ENCODE results near the gene ARHGEF4. TPM values are rescaled to one million over a fixed set of nuclear protein-coding genes. Genes with fewer than 3 reads are reported as not detected.

Gene ARHGEF4
- total and polyA plus RNA-seq, 7 experiments from 2014 or later: 2.0 to 4.4 (median 3.0) TPM; not detected in 1

- no peak overlapping the region for H3K27ac Mint-ChIP-seq
- intact Hi-C loops (cut with micrococcal nuclease): no loop called here
- H3K36me3 Mint-ChIP-seq: no peaks in the 10 kb centered on the region
- no peaks in the 10 kb centered on the region for H3K4me1 ChIP-seq (ENCODE audit: control insufficient read depth in 2 of 2, insufficient read depth in 2 of 2, low read length in 2 of 2)
- no peak overlapping the region for H3K27ac ChIP-seq (ENCODE audit: low read depth, low read length)
- peaks cover 15 to 43% (median 35%) of the 10 kb centered on the region in 5 donors for H3K27me3 Mint-ChIP-seq
- POLR2A ChIA-PET: no interaction called here
- no peaks in the 10 kb centered on the region for H3K9me3 Mint-ChIP-seq
- no peaks in the 10 kb centered on the region for H3K9me3 ChIP-seq (ENCODE audit: control insufficient read depth in 2 of 3, low read length in 3 of 3)
- no peak overlapping the region for H3K4me3 Mint-ChIP-seq
- H3K36me3 ChIP-seq (ENCODE audit: control insufficient read depth in 2 of 3, insufficient read depth in 3 of 3, low read length in 3 of 3): no peaks in the 10 kb centered on the region
- H3K4me1 Mint-ChIP-seq: peaks cover 0 to 2% (median 0%) of the 10 kb centered on the region in 7 donors
- ATAC-seq (no peak), DNase-seq (no peak)
- no peak overlapping the region for H3K4me3 ChIP-seq (ENCODE audit: low read length)
- no peaks in the 10 kb centered on the region for H3K27me3 ChIP-seq (ENCODE audit: control insufficient read depth in 2 of 2, insufficient read depth in 2 of 2, low read length in 2 of 2)
- CTCF ChIA-PET: no interaction called here
Measured at GRCh38 chr2:130998561-130998960, 161.8 kb downstream of the ARHGEF4 start.

- no peak for DNase-seq
- POLR2A ChIA-PET: no interaction called here
- no peaks in the 10 kb centered on the region for H3K36me3 ChIP-seq (ENCODE audit: control insufficient read depth in 2 of 3, insufficient read depth in 3 of 3, low read length in 3 of 3)
- intact Hi-C loops (cut with micrococcal nuclease): no loop called here
- H3K4me3 ChIP-seq (ENCODE audit: low read length): no peak overlapping the region
- H3K27ac Mint-ChIP-seq: no peak overlapping the region
- H3K4me3 Mint-ChIP-seq: no peak overlapping the region
- peaks cover 0 to 6% (median 4%) of the 10 kb centered on the region in 7 donors for H3K4me1 Mint-ChIP-seq
- H3K27me3 Mint-ChIP-seq: peaks cover 5 to 30% (median 18%) of the 10 kb centered on the region in 5 donors
- no peak for ATAC-seq
- H3K36me3 Mint-ChIP-seq: no peaks in the 10 kb centered on the region
- no peak overlapping the region for H3K27ac ChIP-seq (ENCODE audit: low read depth, low read length)
- no peaks in the 10 kb centered on the region for H3K27me3 ChIP-seq (ENCODE audit: control insufficient read depth in 2 of 2, insufficient read depth in 2 of 2, low read length in 2 of 2)
- CTCF ChIA-PET: no interaction called here
- H3K4me1 ChIP-seq (ENCODE audit: control insufficient read depth in 2 of 2, insufficient read depth in 2 of 2, low read length in 2 of 2): no peaks in the 10 kb centered on the region
- H3K9me3 Mint-ChIP-seq: peaks cover 0 to 6% (median 0%) of the 10 kb centered on the region in 11 donors
- H3K9me3 ChIP-seq (ENCODE audit: control insufficient read depth in 2 of 3, low read length in 3 of 3): no peaks in the 10 kb centered on the region
Measured at GRCh38 chr2:131004446-131005209, 167.9 kb downstream of the ARHGEF4 start.

GRCh38 chr2:131005216-131005935, 168.7 kb downstream of the ARHGEF4 start:
- H3K36me3 ChIP-seq (ENCODE audit: control insufficient read depth in 2 of 3, insufficient read depth in 3 of 3, low read length in 3 of 3): no peaks in the 10 kb centered on the region

GRCh38 chr2:131006561-131006960, 169.8 kb downstream of the ARHGEF4 start:
- Mint-ChIP-seq H3K9me3 (peaks cover 0 to 11% (median 0%) of the 10 kb centered on the region in 11 donors), H3K36me3 (no peaks in the 10 kb centered on the region), H3K27ac (no peak overlapping the region), H3K4me3 (no peak overlapping the region), H3K27me3 (peaks cover 4 to 42% (median 12%) of the 10 kb centered on the region in 5 donors), H3K4me1 (peaks cover 12 to 26% (median 23%) of the 10 kb centered on the region in 7 donors)
- Histone ChIP-seq H3K4me3 (ENCODE audit: low read length) (no peak overlapping the region), H3K9me3 (ENCODE audit: control insufficient read depth in 2 of 3, low read length in 3 of 3) (no peaks in the 10 kb centered on the region), H3K27ac (ENCODE audit: low read depth, low read length) (no peak overlapping the region), H3K36me3 (ENCODE audit: control insufficient read depth in 2 of 3, insufficient read depth in 3 of 3, low read length in 3 of 3) (no peaks in the 10 kb centered on the region), H3K4me1 (ENCODE audit: control insufficient read depth in 2 of 2, insufficient read depth in 2 of 2, low read length in 2 of 2) (peaks cover 8 to 12% of the 10 kb centered on the region in 2 donors), H3K27me3 (ENCODE audit: control insufficient read depth in 2 of 2, insufficient read depth in 2 of 2, low read length in 2 of 2) (no peaks in the 10 kb centered on the region)
- no peak for DNase-seq
- intact Hi-C loops (cut with micrococcal nuclease): no loop called here
- CTCF ChIA-PET: no interaction called here
- no peak for ATAC-seq
- POLR2A ChIA-PET: no interaction called here

More at GRCh38 chr2:131005216-131005935, 168.7 kb downstream of the ARHGEF4 start:
- CTCF ChIA-PET: no interaction called here
- no peak overlapping the region for H3K4me3 Mint-ChIP-seq
- no peaks in the 10 kb centered on the region for H3K36me3 Mint-ChIP-seq
- no peak overlapping the region for H3K27ac Mint-ChIP-seq
- H3K4me1 Mint-ChIP-seq: peaks cover 1 to 14% (median 11%) of the 10 kb centered on the region in 7 donors
- peaks cover 0 to 11% (median 0%) of the 10 kb centered on the region in 11 donors for H3K9me3 Mint-ChIP-seq
- ATAC-seq: no peak
- no peaks in the 10 kb centered on the region for H3K27me3 ChIP-seq (ENCODE audit: control insufficient read depth in 2 of 2, insufficient read depth in 2 of 2, low read length in 2 of 2)
- peaks cover under 1 to 32% (median 14%) of the 10 kb centered on the region in 5 donors for H3K27me3 Mint-ChIP-seq
- no peak for DNase-seq
- POLR2A ChIA-PET: no interaction called here
- intact Hi-C loops (cut with micrococcal nuclease): no loop called here
- H3K4me3 ChIP-seq (ENCODE audit: low read length): no peak overlapping the region
- no peak overlapping the region for H3K27ac ChIP-seq (ENCODE audit: low read depth, low read length)
- no peaks in the 10 kb centered on the region for H3K9me3 ChIP-seq (ENCODE audit: control insufficient read depth in 2 of 3, low read length in 3 of 3)
- peaks cover under 1 to 4% of the 10 kb centered on the region in 2 donors for H3K4me1 ChIP-seq (ENCODE audit: control insufficient read depth in 2 of 2, insufficient read depth in 2 of 2, low read length in 2 of 2)

GRCh38 chr2:131008967-131009366, 172.3 kb downstream of the ARHGEF4 start:
- no peak overlapping the region for H3K27ac ChIP-seq (ENCODE audit: low read depth, low read length)
- intact Hi-C loops (cut with micrococcal nuclease): no loop called here
- no peaks in the 10 kb centered on the region for H3K27me3 ChIP-seq (ENCODE audit: control insufficient read depth in 2 of 2, insufficient read depth in 2 of 2, low read length in 2 of 2)
- peaks cover 15 to 31% (median 27%) of the 10 kb centered on the region in 7 donors for H3K4me1 Mint-ChIP-seq
- H3K9me3 Mint-ChIP-seq: peaks cover 0 to 11% (median 0%) of the 10 kb centered on the region in 11 donors
- H3K9me3 ChIP-seq (ENCODE audit: control insufficient read depth in 2 of 3, low read length in 3 of 3): no peaks in the 10 kb centered on the region
- DNase-seq: no peak
- H3K27ac Mint-ChIP-seq: no peak overlapping the region
- H3K36me3 Mint-ChIP-seq: no peaks in the 10 kb centered on the region
- H3K4me3 Mint-ChIP-seq: no peak overlapping the region
- ATAC-seq: no peak
- peaks cover 8 to 13% of the 10 kb centered on the region in 2 donors for H3K4me1 ChIP-seq (ENCODE audit: control insufficient read depth in 2 of 2, insufficient read depth in 2 of 2, low read length in 2 of 2)
- H3K27me3 Mint-ChIP-seq: peaks cover 6 to 46% (median 13%) of the 10 kb centered on the region in 5 donors
- CTCF ChIA-PET: no interaction called here
- H3K4me3 ChIP-seq (ENCODE audit: low read length): no peak overlapping the region
- POLR2A ChIA-PET: no interaction called here
- no peaks in the 10 kb centered on the region for H3K36me3 ChIP-seq (ENCODE audit: control insufficient read depth in 2 of 3, insufficient read depth in 3 of 3, low read length in 3 of 3)

- H3K36me3 Mint-ChIP-seq: no peaks in the 10 kb centered on the region
- no peak for ATAC-seq
- intact Hi-C loops (cut with micrococcal nuclease): no loop called here
- peaks cover 3 to 46% (median 15%) of the 10 kb centered on the region in 5 donors for H3K27me3 Mint-ChIP-seq
- ChIA-PET POLR2A (interaction anchor here (0.9 kb wide), 1 partner anchor 95 kb away, joined by 3 read pairs; the partner anchor contains the start of gene PLEKHB2), CTCF (no interaction called here)
- H3K27me3 ChIP-seq (ENCODE audit: control insufficient read depth in 2 of 2, insufficient read depth in 2 of 2, low read length in 2 of 2): no peaks in the 10 kb centered on the region
- H3K9me3 ChIP-seq (ENCODE audit: control insufficient read depth in 2 of 3, low read length in 3 of 3): no peaks in the 10 kb centered on the region
- peaks cover 8 to 13% of the 10 kb centered on the region in 2 donors for H3K4me1 ChIP-seq (ENCODE audit: control insufficient read depth in 2 of 2, insufficient read depth in 2 of 2, low read length in 2 of 2)
- peaks cover 0 to 11% (median 0%) of the 10 kb centered on the region in 11 donors for H3K9me3 Mint-ChIP-seq
- no peak overlapping the region for H3K4me3 ChIP-seq (ENCODE audit: low read length)
- H3K27ac Mint-ChIP-seq: peak overlapping the region in 1 of 9 donors; percentile 5
- H3K4me1 Mint-ChIP-seq: peaks cover 15 to 31% (median 27%) of the 10 kb centered on the region in 7 donors
- H3K27ac ChIP-seq (ENCODE audit: low read depth, low read length): no peak overlapping the region
- no peaks in the 10 kb centered on the region for H3K36me3 ChIP-seq (ENCODE audit: control insufficient read depth in 2 of 3, insufficient read depth in 3 of 3, low read length in 3 of 3)
- no peak for DNase-seq
- peak overlapping the region in 6 of 10 donors; percentile 2 to 32 (median 16) for H3K4me3 Mint-ChIP-seq
Measured at GRCh38 chr2:131009713-131010475, 173.2 kb downstream of the ARHGEF4 start.
